Activated naive CD4-positive, alpha-beta T cell treated with anti-CD3 and anti-CD28 coated beads, Interleukin-2, amount 50 U/mL, for 72 hours (primary cell): Measurements from ENCODE around the gene RTTN. TPM values are rescaled to one million over a fixed set of nuclear protein-coding genes. Genes with fewer than 3 reads are reported as not detected.
"Not testable (repeated sequence)": the region's sequence is repeated elsewhere in the genome, so short reads cannot be mapped to it uniquely, and the experiment has no call there.

ENCODE experiments used
- ATAC-seq, 2 donors: fragments of 150-1000 bp; cut with Tn5 transposase; 2 replicates each; pipeline ENCODE4 v1.10.0; 2021; ENCODE audit warnings: mild to moderate bottlenecking in 2 of 2, moderate library complexity in 2 of 2
- DNase-seq, 2 donors: peaks; one replicate each; pipeline ENCODE4 v3.0.0; 2021 to 2022; ENCODE audit warnings: low spot score in 2 of 2
- H3K27ac Mint-ChIP-seq, 2 donors: one replicate each; pipeline ENCODE4 v1.8.0; 2022; ENCODE audit warnings: mild to moderate bottlenecking in 2 of 2, mixed read lengths in 2 of 2
- H3K36me3 Mint-ChIP-seq, 2 donors: one replicate each; pipeline ENCODE4 v1.8.0; 2022; ENCODE audit warnings: mixed read lengths in 2 of 2
- H3K9me3 Mint-ChIP-seq, 2 donors: one replicate each; pipeline ENCODE4 v1.8.0; 2022; ENCODE audit warnings: mixed read lengths in 2 of 2
- total RNA-seq, 2 donors: library from RNA; stranded (reverse); gene quantifications; one replicate each; pipeline ENCODE4 v1.2.3, GENCODE V29; 2022

RTTN gene
- total RNA-seq, 2 donors from 2014 or later: 35.2 to 48.6 TPM

GRCh38 chr18:70132999-70133398, 72.5 kb downstream of the RTTN start:
- peaks cover 0 to 3% of the 10 kb centered on the region in 2 donors for H3K9me3 Mint-ChIP-seq
- ATAC-seq (no peak), DNase-seq (no peak)
- peaks cover 23 to 28% of the 10 kb centered on the region in 2 donors for H3K36me3 Mint-ChIP-seq
- H3K27ac Mint-ChIP-seq: no peak overlapping the region

GRCh38 chr18:70128271-70128670, 77.2 kb downstream of the RTTN start:
- Mint-ChIP-seq H3K9me3 (peaks cover 0 to 3% of the 10 kb centered on the region in 2 donors), H3K27ac (no peak overlapping the region), H3K36me3 (peaks cover 17 to 18% of the 10 kb centered on the region in 2 donors)
- DNase-seq: no peak
- ATAC-seq: no peak

- H3K9me3 Mint-ChIP-seq: peaks cover 0 to 3% of the 10 kb centered on the region in 2 donors
- no peak for ATAC-seq
- peaks cover 17 to 18% of the 10 kb centered on the region in 2 donors for H3K36me3 Mint-ChIP-seq
- no peak overlapping the region for H3K27ac Mint-ChIP-seq
- DNase-seq: no peak
Observed at GRCh38 chr18:70127359-70127758, 78.1 kb downstream of the RTTN start.

GRCh38 chr18:70126832-70127231, 78.7 kb downstream of the RTTN start:
- H3K36me3 Mint-ChIP-seq: peaks cover 14 to 18% of the 10 kb centered on the region in 2 donors
- DNase-seq (no peak), ATAC-seq (no peak)
- H3K27ac Mint-ChIP-seq: no peak overlapping the region
- H3K9me3 Mint-ChIP-seq: peaks cover 0 to under 1% of the 10 kb centered on the region in 2 donors

- Mint-ChIP-seq H3K36me3 (peaks cover 0 to 6% of the 10 kb centered on the region in 2 donors), H3K9me3 (no peaks in the 10 kb centered on the region), H3K27ac (no peak overlapping the region)
- ATAC-seq: no peak
- DNase-seq: no peak
Observed at GRCh38 chr18:70124139-70124538, 81.3 kb downstream of the RTTN start.

GRCh38 chr18:70121842-70122241, 83.6 kb downstream of the RTTN start:
- ATAC-seq (no peak), DNase-seq (no peak)
- H3K9me3 Mint-ChIP-seq: no peaks in the 10 kb centered on the region
- no peak overlapping the region for H3K27ac Mint-ChIP-seq
- H3K36me3 Mint-ChIP-seq: peaks cover 11 to 16% of the 10 kb centered on the region in 2 donors

GRCh38 chr18:70116949-70117348, 88.5 kb downstream of the RTTN start:
- no peak for DNase-seq
- Mint-ChIP-seq H3K27ac (no peak overlapping the region), H3K9me3 (no peaks in the 10 kb centered on the region), H3K36me3 (peaks cover 11 to 27% of the 10 kb centered on the region in 2 donors)
- no peak for ATAC-seq

GRCh38 chr18:70113511-70113910, 92.0 kb downstream of the RTTN start:
- Mint-ChIP-seq H3K27ac (no peak overlapping the region), H3K9me3 (no peaks in the 10 kb centered on the region), H3K36me3 (peaks cover 18 to 31% of the 10 kb centered on the region in 2 donors)
- no peak for DNase-seq
- no peak for ATAC-seq

- H3K36me3 Mint-ChIP-seq: peaks cover 10 to 27% of the 10 kb centered on the region in 2 donors
- no peak for ATAC-seq
Observed at GRCh38 chr18:70110678-70111077, 94.8 kb downstream of the RTTN start.

GRCh38 chr18:70107091-70107490, 98.4 kb downstream of the RTTN start:
- Mint-ChIP-seq H3K36me3 (peaks cover 44 to 45% of the 10 kb centered on the region in 2 donors), H3K9me3 (peaks cover 5 to 8% of the 10 kb centered on the region in 2 donors), H3K27ac (no peak overlapping the region)
- ATAC-seq (no peak), DNase-seq (no peak)

More at GRCh38 chr18:70110678-70111077, 94.8 kb downstream of the RTTN start:
- H3K27ac Mint-ChIP-seq: no peak overlapping the region
- no peaks in the 10 kb centered on the region for H3K9me3 Mint-ChIP-seq
- no peak for DNase-seq

- H3K9me3 Mint-ChIP-seq: peaks cover 14 to 20% of the 10 kb centered on the region in 2 donors
- H3K27ac Mint-ChIP-seq, ATAC-seq, DNase-seq: not testable (repeated sequence)
- H3K36me3 Mint-ChIP-seq: peaks cover 46 to 60% of the 10 kb centered on the region in 2 donors
Observed at GRCh38 chr18:70102854-70103253, 102.6 kb downstream of the RTTN start.

GRCh38 chr18:70089858-70090257, 115.6 kb downstream of the RTTN start:
- Mint-ChIP-seq H3K9me3 (peaks cover under 1 to 5% of the 10 kb centered on the region in 2 donors), H3K27ac (no peak overlapping the region), H3K36me3 (peaks cover 0 to 6% of the 10 kb centered on the region in 2 donors)
- ATAC-seq (no peak), DNase-seq (no peak)

GRCh38 chr18:70086085-70086484, 119.4 kb downstream of the RTTN start:
- H3K9me3 Mint-ChIP-seq: no peaks in the 10 kb centered on the region
- H3K36me3 Mint-ChIP-seq: peaks cover 0 to 6% of the 10 kb centered on the region in 2 donors
- DNase-seq (no peak), ATAC-seq (no peak)
- H3K27ac Mint-ChIP-seq: no peak overlapping the region

GRCh38 chr18:70085641-70086040, 119.8 kb downstream of the RTTN start:
- no peaks in the 10 kb centered on the region for H3K9me3 Mint-ChIP-seq
- no peak for DNase-seq
- ATAC-seq: no peak
- H3K36me3 Mint-ChIP-seq: peaks cover 0 to 6% of the 10 kb centered on the region in 2 donors
- H3K27ac Mint-ChIP-seq: no peak overlapping the region

GRCh38 chr18:70082430-70082829, 123.1 kb downstream of the RTTN start:
- DNase-seq (no peak), ATAC-seq (no peak)

GRCh38 chr18:70078106-70078505, 127.4 kb downstream of the RTTN start:
- H3K36me3 Mint-ChIP-seq: peaks cover 7 to 8% of the 10 kb centered on the region in 2 donors
- no peak for DNase-seq
- peak in 1 of 2 donors; percentile 34 for ATAC-seq
- no peak overlapping the region for H3K27ac Mint-ChIP-seq
- no peaks in the 10 kb centered on the region for H3K9me3 Mint-ChIP-seq

More at GRCh38 chr18:70082430-70082829, 123.1 kb downstream of the RTTN start:
- H3K27ac Mint-ChIP-seq: no peak overlapping the region
- H3K36me3 Mint-ChIP-seq: peaks cover 7 to 8% of the 10 kb centered on the region in 2 donors
- no peaks in the 10 kb centered on the region for H3K9me3 Mint-ChIP-seq

- DNase-seq: no peak
- Mint-ChIP-seq H3K9me3 (no peaks in the 10 kb centered on the region), H3K27ac (no peak overlapping the region), H3K36me3 (peaks cover 4 to 7% of the 10 kb centered on the region in 2 donors)
- no peak for ATAC-seq
Observed at GRCh38 chr18:70075906-70076305, 129.6 kb downstream of the RTTN start.

GRCh38 chr18:70074116-70074515, 131.4 kb downstream of the RTTN start:
- Mint-ChIP-seq H3K36me3 (peaks cover 0 to 7% of the 10 kb centered on the region in 2 donors), H3K27ac (no peak overlapping the region), H3K9me3 (no peaks in the 10 kb centered on the region)
- DNase-seq: no peak
- ATAC-seq: no peak
